DND-41 (cell line): ENCODE data around the gene TIE1.

Experiments used
- ATAC-seq: fragments of 200-7000 bp; cut with Tn5 transposase; 3 replicates; pipeline ENCODE4 v1.9.1; 2021; ENCODE audit warnings: low read depth; ENCODE audit not compliant: insufficient read depth
- DNase-seq: peaks from one replicate; pipeline ENCODE4 v3.0.0-alpha.2; 2020
- H2AFZ ChIP-seq: 2 replicates; pipeline ENCODE4 v1.6.0; 2012; ENCODE audit warnings: low read depth, low read length
- H3K27ac ChIP-seq: 2 replicates; pipeline ENCODE4 v1.5.1; 2012; ENCODE audit warnings: low read length, inconsistent platforms
- H3K27me3 ChIP-seq: fragments of 200-600 bp; sonication (generic); 2 replicates; pipeline ENCODE4 v1.6.0; 2012; ENCODE audit warnings: low read length, mild to moderate bottlenecking, inconsistent platforms; ENCODE audit not compliant: insufficient read depth, poor library complexity
- H3K36me3 ChIP-seq: 2 replicates; pipeline ENCODE4 v1.5.1; 2012; ENCODE audit warnings: low read length, inconsistent platforms; ENCODE audit not compliant: insufficient read depth
- H3K4me1 ChIP-seq: 2 replicates; pipeline ENCODE4 v1.5.1; 2012; ENCODE audit warnings: mild to moderate bottlenecking, low read length; ENCODE audit not compliant: insufficient read depth
- H3K4me2 ChIP-seq: 2 replicates; pipeline ENCODE4 v1.6.0; 2012; ENCODE audit warnings: mild to moderate bottlenecking, moderate library complexity, low read length, inconsistent platforms; ENCODE audit not compliant: insufficient read depth
- H3K4me3 ChIP-seq, 2 experiments: fragments of 200-600 bp in 1 of 2; shearing (Covaris generic) in 1 of 2; 2 replicates each; pipeline ENCODE4 v1.5.1; 2012 to 2016; ENCODE audit warnings: inconsistent platforms in 2 of 2, low read length in 2 of 2, mild to moderate bottlenecking in 2 of 2, low read depth in 1 of 2, moderate library complexity in 1 of 2
- H3K79me2 ChIP-seq: 2 replicates; pipeline ENCODE4 v1.6.0; 2012; ENCODE audit warnings: low read length, inconsistent platforms; ENCODE audit not compliant: insufficient read depth
- H3K9ac ChIP-seq: 2 replicates; pipeline ENCODE4 v1.6.0; 2012; ENCODE audit warnings: low read depth, mild to moderate bottlenecking, inconsistent platforms, low read length, moderate library complexity
- H3K9me3 ChIP-seq: 2 replicates; pipeline ENCODE4 v1.5.1; 2012; ENCODE audit warnings: low read length, moderate library complexity, mild to moderate bottlenecking, inconsistent platforms; ENCODE audit not compliant: insufficient read depth, severe bottlenecking
- H4K20me1 ChIP-seq: 2 replicates; pipeline ENCODE4 v1.6.0; 2012; ENCODE audit warnings: low read length; ENCODE audit not compliant: insufficient read depth
- CTCF ChIP-seq: IDR thresholded peaks from 2 replicates; pipeline ENCODE4 v1.5.1; 2012; ENCODE audit warnings: borderline replicate concordance, low read length, moderate library complexity, mild to moderate bottlenecking; ENCODE audit not compliant: poor library complexity, severe bottlenecking; ENCODE audit errors: extremely low read depth
- EZH2 ChIP-seq: IDR thresholded peaks from 3 replicates; pipeline ENCODE4 v1.6.1; 2012; ENCODE audit warnings: borderline replicate concordance, low read depth, mild to moderate bottlenecking, moderate library complexity, low read length, inconsistent platforms; ENCODE audit not compliant: severe bottlenecking

Gene TIE1

GRCh38 chr1:43284065-43284464, 16.7 kb upstream of the TIE1 start:
- no peaks in the 10 kb centered on the region for H3K36me3 ChIP-seq
- H3K79me2 ChIP-seq = no peaks in the 10 kb centered on the region
- no peaks in the 10 kb centered on the region for H4K20me1 ChIP-seq
- no peak overlapping the region for H3K27ac ChIP-seq
- no peak overlapping the region for H2AFZ ChIP-seq
- H3K9me3 ChIP-seq = no peaks in the 10 kb centered on the region
- no peak overlapping the region for H3K4me3 ChIP-seq
- H3K4me1 ChIP-seq = no peaks in the 10 kb centered on the region
- DNase-seq (no peak), ATAC-seq (no peak)
- TF ChIP-seq EZH2 (no peak), CTCF (no peak)
- no peak overlapping the region for H3K4me2 ChIP-seq
- H3K27me3 ChIP-seq = no peaks in the 10 kb centered on the region
- no peak overlapping the region for H3K9ac ChIP-seq

DNA sequence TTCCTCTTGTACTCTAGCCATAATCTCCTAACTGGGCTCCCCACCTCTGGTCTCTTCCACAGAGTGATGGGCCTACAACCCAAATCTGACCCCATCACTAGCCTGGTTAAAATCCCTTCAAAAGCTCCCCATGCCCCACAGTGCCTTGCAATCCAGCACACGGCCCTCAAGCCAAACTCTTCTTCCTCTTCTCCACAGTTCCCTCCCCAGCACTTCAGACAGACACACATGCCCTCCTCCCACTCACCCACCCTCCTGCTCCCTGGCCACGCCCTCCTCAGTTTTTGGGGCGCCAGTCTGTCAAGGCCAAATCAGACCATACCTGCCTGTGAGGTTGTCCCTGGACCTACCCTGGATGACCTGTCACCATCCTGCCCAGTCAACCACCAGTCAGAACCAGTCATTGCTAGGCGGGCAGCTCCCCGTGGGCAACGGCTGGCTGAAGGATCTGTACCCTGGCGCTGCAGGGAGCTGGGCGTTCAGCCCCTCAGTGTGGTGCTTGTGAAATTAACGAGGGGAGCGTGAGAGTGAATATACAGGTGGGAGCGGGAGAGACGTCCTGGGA, 16.2 kb upstream of the TIE1 start:
- DNase-seq = no peak
- Histone ChIP-seq H3K4me2 (no peak overlapping the region), H3K27ac (no peak overlapping the region)

DNA sequence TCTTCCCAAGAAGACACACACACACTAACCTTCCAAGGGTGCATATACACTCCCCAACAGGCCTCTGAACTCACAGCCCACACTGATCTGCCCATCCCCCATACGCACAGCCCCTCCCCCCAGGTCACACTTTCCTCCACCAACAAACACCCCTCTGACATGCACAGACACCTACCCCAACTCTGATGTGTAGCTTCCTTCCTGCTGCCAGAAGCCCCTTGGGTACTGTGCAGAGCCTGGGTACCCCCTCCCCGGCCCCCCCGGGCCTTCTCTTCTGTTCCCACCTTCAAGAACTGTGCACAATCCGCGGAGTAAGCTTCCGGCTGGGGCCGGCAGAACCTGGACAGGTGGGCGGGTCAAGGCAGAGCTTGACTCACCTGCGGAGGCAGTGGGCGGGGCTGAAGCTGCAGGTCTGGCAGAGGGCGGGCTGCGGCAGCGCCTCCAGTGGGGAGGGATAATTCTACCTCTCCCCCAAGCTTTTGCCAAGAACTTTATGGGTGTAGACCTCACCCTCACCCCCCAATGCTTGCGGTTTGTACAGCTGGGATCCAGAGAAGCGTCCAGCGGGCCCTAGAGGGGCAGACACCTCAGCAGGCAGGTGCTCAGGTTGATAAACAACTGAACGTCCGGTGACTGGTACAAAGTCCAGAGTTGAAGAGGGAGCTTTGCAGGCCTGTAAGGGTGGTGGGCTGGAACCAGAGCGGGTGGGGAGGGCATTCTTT, 15.4 kb upstream of the TIE1 start, which contains the start of gene C1orf210:
Gene C1orf210 (minus strand): TSS at position 313 of the 722 bp plus-strand sequence. CDS start 2,311 bp downstream, outside the sequence.
- no peak within 1 kb of the TSS for H3K9ac ChIP-seq
- H3K79me2 ChIP-seq = no peaks in the 10 kb centered on the region
- H3K27ac ChIP-seq = no peak within 1 kb of the TSS
- no peaks in the 10 kb centered on the region for H3K27me3 ChIP-seq
- H3K36me3 ChIP-seq = no peaks in the 10 kb centered on the region
- no peaks in the 10 kb centered on the region for H3K4me1 ChIP-seq
- ATAC-seq (no peak), DNase-seq (no peak)
- H3K9me3 ChIP-seq = no peaks in the 10 kb centered on the region
- no peak for TF ChIP-seq CTCF
- no peaks in the 10 kb centered on the region for H4K20me1 ChIP-seq
- no peak within 1 kb of the TSS for H2AFZ ChIP-seq
- no peak within 1 kb of the TSS for H3K4me2 ChIP-seq
- no peak within 1 kb of the TSS for H3K4me3 ChIP-seq

More for the DNA sequence above, 16.2 kb upstream of the TIE1 start:
- no peaks in the 10 kb centered on the region for H3K9me3 ChIP-seq
- no peaks in the 10 kb centered on the region for H3K36me3 ChIP-seq
- no peaks in the 10 kb centered on the region for H3K4me1 ChIP-seq
- no peaks in the 10 kb centered on the region for H3K79me2 ChIP-seq
- no peaks in the 10 kb centered on the region for H4K20me1 ChIP-seq
- no peaks in the 10 kb centered on the region for H3K27me3 ChIP-seq
- no peak overlapping the region for H3K9ac ChIP-seq
- no peak for ATAC-seq
- TF ChIP-seq CTCF = no peak
- no peak for TF ChIP-seq EZH2
- no peak overlapping the region for H3K4me3 ChIP-seq
- H2AFZ ChIP-seq = no peak overlapping the region
